Fibroblast of pulmonary artery (primary cell): Measurements from ENCODE around the gene NEDD9.

Experiments
- DNase-seq: peaks from one replicate; pipeline ENCODE4 v3.0.0-alpha.2; 2010; ENCODE audit warnings: low read depth
- H3K4me3 ChIP-seq: replicated peaks from 2 replicates; pipeline ENCODE4 v1.5.1; 2011; ENCODE audit warnings: low read depth, mild to moderate bottlenecking, control low read depth, low read length, moderate library complexity
- CTCF ChIP-seq: IDR thresholded peaks from 2 replicates; pipeline ENCODE4 v1.5.1; 2011; ENCODE audit warnings: mild to moderate bottlenecking, control low read depth, low read length, inconsistent platforms; ENCODE audit errors: missing control alignments

The NEDD9 gene

GRCh38 chr6:11262242-11262641 is 29.8 kb upstream of the NEDD9 start:
- DNase-seq, result no peak
- no peak overlapping the region for H3K4me3 ChIP-seq
- TF ChIP-seq CTCF, result no peak

GRCh38 chr6:11260249-11261038 is 28.0 kb upstream of the NEDD9 start:
- no peak for TF ChIP-seq CTCF
- no peak overlapping the region for H3K4me3 ChIP-seq
- no peak for DNase-seq

- DNase-seq, result no peak
- TF ChIP-seq CTCF, result no peak
Observed at GRCh38 chr6:11258260-11259237, 26.1 kb upstream of the NEDD9 start.

GRCh38 chr6:11255610-11256009 is 23.1 kb upstream of the NEDD9 start:
- no peak for TF ChIP-seq CTCF
- DNase-seq, result no peak
- H3K4me3 ChIP-seq, result no peak overlapping the region

More at GRCh38 chr6:11258260-11259237, 26.1 kb upstream of the NEDD9 start:
- H3K4me3 ChIP-seq, result no peak overlapping the region

- TF ChIP-seq CTCF, result no peak
- no peak overlapping the region for H3K4me3 ChIP-seq
- DNase-seq, result no peak
Observed at GRCh38 chr6:11253594-11253993, 21.1 kb upstream of the NEDD9 start.

GRCh38 chr6:11251553-11252360 is 19.3 kb upstream of the NEDD9 start:
- H3K4me3 ChIP-seq, result no peak overlapping the region
- no peak for TF ChIP-seq CTCF
- DNase-seq, result peak; percentile 87
